Vagina (tissue), 2 donors: ENCODE data around the gene PBRM1. TPM values are rescaled to one million over a fixed set of nuclear protein-coding genes. Genes with fewer than 3 reads are reported as not detected.

ENCODE experiments used
- DNase-seq, 2 donors: peaks; one replicate each; pipeline ENCODE4 v3.0.0-alpha.2; 2017; ENCODE audit errors: extremely low spot score in 2 of 2
- H3K27ac ChIP-seq: fragments of 200-600 bp; sonication (generic); one replicate; pipeline ENCODE4 v1.5.1; 2019
- H3K27me3 ChIP-seq: fragments of 200-600 bp; sonication (generic); one replicate; pipeline ENCODE4 v1.5.1; 2019
- H3K36me3 ChIP-seq, 2 donors: fragments of 200-600 bp; sonication (generic); one replicate each; pipeline ENCODE4 v1.5.1; 2017 to 2019
- H3K4me1 ChIP-seq: fragments of 200-600 bp; sonication (generic); one replicate; pipeline ENCODE4 v1.5.1; 2019
- H3K4me3 ChIP-seq, 2 donors: fragments of 200-600 bp; sonication (generic); 1 replicate in 1 of 2; 2 replicates in 1 of 2; pipeline ENCODE4 v1.5.1; 2016 to 2019
- H3K9me3 ChIP-seq: fragments of 200-600 bp; sonication (generic); one replicate; pipeline ENCODE4 v1.5.1; 2019
- POLR2A ChIP-seq, 2 donors: fragments of 450-650 bp; IDR thresholded peaks; one replicate each; pipeline ENCODE4 v1.6.1; 2017; ENCODE audit warnings: antibody characterized with exemption in 2 of 2, mild to moderate bottlenecking in 2 of 2, moderate library complexity in 2 of 2
- POLR2AphosphoS5 ChIP-seq, 2 donors: sonication (generic); formaldehyde crosslinking; IDR thresholded peaks; one replicate each; pipeline ENCODE4 v1.9.0; 2017; ENCODE audit warnings: antibody characterized with exemption in 2 of 2, mild to moderate bottlenecking in 2 of 2, low read depth in 1 of 2; ENCODE audit not compliant: insufficient read depth in 1 of 2
- intact Hi-C: fragments of 100-400 bp; cut with DNase I; formaldehyde crosslinking; loops from one replicate; pipeline ENCODE4 v1.15.1; 2023
- total RNA-seq: library from RNA; depleted of rRNA; stranded (reverse); fragments of >200 nt; gene quantifications from one replicate; pipeline ENCODE4 v1.2.3, GENCODE V29; 2016
- TF ChIP-seq, protein P1 (sequence below), 3 experiments: fragments of 450-650 bp in 2 of 3; fragments of 200-600 bp in 1 of 3; sonication (generic) in 1 of 3; IDR thresholded peaks; one replicate each; pipeline ENCODE4 v1.5.1; 2017 to 2019; ENCODE audit warnings: antibody characterized with exemption in 3 of 3, mild to moderate bottlenecking in 2 of 3, moderate library complexity in 2 of 3

Gene PBRM1
- total RNA-seq, 1 donor from 2014 or later = 64.6 TPM

DNA sequence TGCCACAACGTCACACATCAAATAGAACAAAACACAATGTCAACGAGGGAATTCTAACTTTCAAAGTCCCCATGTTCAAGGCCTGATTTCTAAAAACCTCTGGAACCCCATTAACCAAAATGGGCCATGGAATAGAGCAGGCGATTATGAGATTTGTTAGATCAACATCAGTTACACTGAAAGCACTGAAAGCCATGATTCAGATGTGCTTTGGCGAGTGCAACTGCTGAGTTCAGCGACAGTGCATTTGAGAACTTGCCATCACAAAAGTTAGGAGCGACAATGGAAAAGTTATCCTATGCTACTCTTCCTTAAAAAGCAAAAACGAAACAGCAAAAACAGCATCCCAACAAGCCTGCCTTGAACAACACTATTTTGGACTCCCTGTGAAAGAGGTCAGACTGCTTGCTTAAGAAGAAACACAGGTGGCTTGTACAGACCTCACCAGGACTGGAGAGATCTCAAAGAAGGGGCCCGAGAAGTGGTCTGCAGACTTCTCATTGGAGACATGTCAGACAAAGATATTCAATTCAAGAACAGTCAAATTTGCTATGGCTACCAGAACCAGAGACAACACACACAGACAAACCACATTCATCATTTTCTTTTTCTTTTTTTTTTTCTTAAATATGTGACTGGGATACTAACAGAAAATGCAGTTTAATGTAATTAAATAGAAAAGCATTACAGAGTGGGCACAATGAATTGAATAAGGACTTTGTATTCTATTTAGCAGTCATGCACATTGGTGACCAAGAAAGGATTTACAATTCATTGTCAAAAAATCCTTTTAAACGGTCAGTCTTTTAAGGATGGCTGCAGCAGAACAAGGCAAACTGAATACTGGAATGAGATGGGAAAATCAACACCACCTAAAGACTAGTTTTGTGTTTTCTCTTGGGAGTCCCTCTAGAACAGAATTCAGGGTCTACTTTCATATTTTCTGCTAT, 128.4 kb downstream of the PBRM1 start:
- no peak for DNase-seq
- Histone ChIP-seq H3K4me1 (no peaks in the 10 kb centered on the region), H3K27ac (no peak overlapping the region), H3K36me3 (peaks cover 0 to 58% of the 10 kb centered on the region in 2 donors), H3K9me3 (no peaks in the 10 kb centered on the region), H3K4me3 (no peak overlapping the region), H3K27me3 (no peaks in the 10 kb centered on the region)
- TF ChIP-seq POLR2A (IDR thresholded peaks at IDR 0.05) = no peak
- TF ChIP-seq POLR2AphosphoS5 (IDR thresholded peaks at IDR 0.05; ENCODE audit: insufficient read depth in 1 of 2, low read depth in 1 of 2) = no peak
- TF ChIP-seq, protein P1, sequence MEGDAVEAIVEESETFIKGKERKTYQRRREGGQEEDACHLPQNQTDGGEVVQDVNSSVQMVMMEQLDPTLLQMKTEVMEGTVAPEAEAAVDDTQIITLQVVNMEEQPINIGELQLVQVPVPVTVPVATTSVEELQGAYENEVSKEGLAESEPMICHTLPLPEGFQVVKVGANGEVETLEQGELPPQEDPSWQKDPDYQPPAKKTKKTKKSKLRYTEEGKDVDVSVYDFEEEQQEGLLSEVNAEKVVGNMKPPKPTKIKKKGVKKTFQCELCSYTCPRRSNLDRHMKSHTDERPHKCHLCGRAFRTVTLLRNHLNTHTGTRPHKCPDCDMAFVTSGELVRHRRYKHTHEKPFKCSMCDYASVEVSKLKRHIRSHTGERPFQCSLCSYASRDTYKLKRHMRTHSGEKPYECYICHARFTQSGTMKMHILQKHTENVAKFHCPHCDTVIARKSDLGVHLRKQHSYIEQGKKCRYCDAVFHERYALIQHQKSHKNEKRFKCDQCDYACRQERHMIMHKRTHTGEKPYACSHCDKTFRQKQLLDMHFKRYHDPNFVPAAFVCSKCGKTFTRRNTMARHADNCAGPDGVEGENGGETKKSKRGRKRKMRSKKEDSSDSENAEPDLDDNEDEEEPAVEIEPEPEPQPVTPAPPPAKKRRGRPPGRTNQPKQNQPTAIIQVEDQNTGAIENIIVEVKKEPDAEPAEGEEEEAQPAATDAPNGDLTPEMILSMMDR (IDR thresholded peaks at IDR 0.05) = no peak
- intact Hi-C loops = no loop called here

DNA sequence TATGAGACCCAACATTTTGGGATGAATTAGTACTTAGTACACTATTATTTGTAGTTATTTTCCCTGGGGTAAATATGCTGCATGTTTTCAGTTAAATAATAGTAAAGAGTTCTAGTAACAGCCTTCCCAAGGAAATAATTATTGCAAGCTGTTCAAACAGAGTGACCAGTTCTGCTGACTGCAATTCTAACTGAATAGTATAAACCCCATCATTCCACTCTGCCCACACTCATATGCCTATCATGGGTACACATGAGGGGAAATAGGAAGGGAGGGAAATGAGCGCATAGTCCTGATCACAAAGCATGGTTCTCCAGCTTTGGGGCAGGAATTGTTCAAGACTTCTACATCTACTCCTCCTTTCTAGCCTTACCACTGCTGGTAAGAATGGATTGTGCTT, 130.7 kb downstream of the PBRM1 start:
- H3K27ac ChIP-seq = no peak overlapping the region
- DNase-seq = no peak
- TF ChIP-seq POLR2AphosphoS5 (IDR thresholded peaks at IDR 0.05; ENCODE audit: insufficient read depth in 1 of 2, low read depth in 1 of 2) (no peak), POLR2A (IDR thresholded peaks at IDR 0.05) (no peak)
- TF ChIP-seq, protein P1 (IDR thresholded peaks at IDR 0.05) = no peak
- H3K27me3 ChIP-seq = no peaks in the 10 kb centered on the region
- no peaks in the 10 kb centered on the region for H3K4me1 ChIP-seq
- H3K36me3 ChIP-seq = peaks cover 0 to 50% of the 10 kb centered on the region in 2 donors
- no peaks in the 10 kb centered on the region for H3K9me3 ChIP-seq
- no peak overlapping the region for H3K4me3 ChIP-seq
- intact Hi-C loops = no loop called here

DNA sequence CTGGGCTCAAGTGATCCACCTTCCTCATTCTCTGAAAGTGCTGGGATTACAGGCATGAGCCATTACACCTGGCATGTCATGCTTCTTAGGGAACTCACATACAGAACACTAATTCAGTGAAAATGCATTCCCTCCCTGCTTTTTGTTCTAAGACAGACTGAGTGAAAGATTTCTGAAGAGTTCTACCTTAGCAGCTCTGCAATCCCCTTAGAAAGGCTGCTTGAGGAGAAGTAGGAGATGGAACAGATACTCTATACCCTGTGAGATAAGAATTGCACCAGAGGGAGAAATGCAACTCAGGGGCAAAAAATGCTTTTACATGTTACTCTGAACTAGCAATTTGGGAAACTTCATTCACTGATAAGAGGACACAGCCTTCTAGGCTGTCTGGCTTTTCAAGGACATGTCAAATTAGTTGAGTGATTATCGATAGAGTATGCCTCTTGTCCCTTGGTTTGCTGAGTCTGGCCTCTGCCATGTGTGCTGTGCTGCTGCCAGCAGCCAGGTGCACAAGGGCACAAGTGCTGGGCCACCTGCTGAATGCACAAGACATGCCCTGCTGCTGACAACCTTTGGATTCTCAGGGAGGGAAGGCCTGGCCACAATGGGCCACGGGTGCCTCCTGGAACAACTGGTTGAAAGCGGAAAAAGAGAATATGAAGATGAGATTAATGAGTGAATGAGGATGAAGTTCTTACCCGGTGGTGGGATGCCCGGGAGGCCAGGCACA, 131.5 kb downstream of the PBRM1 start:
- TF ChIP-seq POLR2AphosphoS5 (IDR thresholded peaks at IDR 0.05; ENCODE audit: insufficient read depth in 1 of 2, low read depth in 1 of 2) = no peak
- TF ChIP-seq POLR2A (IDR thresholded peaks at IDR 0.05) = no peak
- TF ChIP-seq, protein P1 (IDR thresholded peaks at IDR 0.05) = no peak
- H3K4me1 ChIP-seq = no peaks in the 10 kb centered on the region
- H3K9me3 ChIP-seq = no peaks in the 10 kb centered on the region
- peaks cover 0 to 57% of the 10 kb centered on the region in 2 donors for H3K36me3 ChIP-seq
- H3K27me3 ChIP-seq = no peaks in the 10 kb centered on the region
- no peak overlapping the region for H3K27ac ChIP-seq
- DNase-seq = no peak
- intact Hi-C loops = no loop called here
- H3K4me3 ChIP-seq = no peak overlapping the region

DNA sequence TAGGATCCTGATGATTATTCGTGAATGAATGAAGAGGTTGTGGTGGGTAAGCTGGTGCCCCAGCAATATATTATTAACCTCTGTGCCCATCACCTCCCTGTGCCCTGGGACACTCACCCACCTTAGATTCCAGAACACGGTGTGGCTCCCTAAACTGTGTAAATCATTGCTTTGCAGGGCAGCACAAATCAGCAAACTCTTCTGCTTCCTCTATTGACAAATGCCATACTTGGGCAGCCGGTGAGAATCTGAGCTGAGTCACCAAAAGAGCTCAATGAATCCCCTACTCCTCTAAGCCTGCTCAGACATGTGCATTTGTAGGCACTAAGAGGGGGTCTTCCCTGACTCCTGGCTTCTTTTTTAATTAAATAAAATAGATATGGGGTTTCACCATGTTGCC, 133.6 kb downstream of the PBRM1 start:
- DNase-seq = no peak
- Histone ChIP-seq H3K4me3 (no peak overlapping the region), H3K27me3 (no peaks in the 10 kb centered on the region), H3K27ac (no peak overlapping the region), H3K36me3 (peaks cover 0 to 57% of the 10 kb centered on the region in 2 donors), H3K9me3 (no peaks in the 10 kb centered on the region), H3K4me1 (no peaks in the 10 kb centered on the region)
- TF ChIP-seq, protein P1 (IDR thresholded peaks at IDR 0.05) = no peak
- TF ChIP-seq POLR2A (IDR thresholded peaks at IDR 0.05) (no peak), POLR2AphosphoS5 (IDR thresholded peaks at IDR 0.05; ENCODE audit: insufficient read depth in 1 of 2, low read depth in 1 of 2) (no peak)
- intact Hi-C loops = no loop called here
